Mesenchymal stem cell (in vitro differentiated cells and primary cell): ENCODE data around the gene PTPN1.

Source experiments
- DNase-seq: peaks from one replicate; pipeline ENCODE4 v3.0.0-alpha.2; 2013
- H2AFZ ChIP-seq: one replicate; pipeline ENCODE4 v1.6.1; 2013; ENCODE audit warnings: low read depth, mild to moderate bottlenecking, control low read depth, inconsistent platforms, low read length, moderate library complexity
- H2AK5ac ChIP-seq: 2 replicates; pipeline ENCODE4 v1.6.1; 2013; ENCODE audit warnings: low read length, moderate library complexity, mild to moderate bottlenecking, inconsistent platforms; ENCODE audit not compliant: severe bottlenecking
- H2BK120ac ChIP-seq: one replicate; pipeline ENCODE4 v1.6.1; 2013; ENCODE audit warnings: low read depth, mild to moderate bottlenecking, inconsistent platforms, low read length, moderate library complexity
- H2BK12ac ChIP-seq, 2 experiments: one replicate each; pipeline ENCODE4 v1.6.1; 2013; ENCODE audit warnings: inconsistent platforms in 2 of 2, low read length in 2 of 2, mild to moderate bottlenecking in 2 of 2, moderate library complexity in 2 of 2, control low read depth in 1 of 2
- H2BK15ac ChIP-seq: one replicate; pipeline ENCODE4 v1.6.1; 2013; ENCODE audit warnings: mild to moderate bottlenecking, low read depth, inconsistent platforms; ENCODE audit not compliant: poor library complexity, severe bottlenecking
- H2BK5ac ChIP-seq: 2 replicates; pipeline ENCODE4 v1.6.1; 2013; ENCODE audit warnings: low read depth, mild to moderate bottlenecking, low read length, control low read depth, inconsistent platforms; ENCODE audit not compliant: poor library complexity, severe bottlenecking
- H3K14ac ChIP-seq, 2 experiments: one replicate each; pipeline ENCODE4 v1.6.1; 2013; ENCODE audit warnings: inconsistent platforms in 2 of 2, low read length in 2 of 2, control low read depth in 1 of 2, mild to moderate bottlenecking in 1 of 2, moderate library complexity in 1 of 2
- H3K18ac ChIP-seq, 2 experiments: one replicate each; pipeline ENCODE4 v1.6.1; 2013; ENCODE audit warnings: inconsistent platforms in 2 of 2, low read length in 2 of 2, control low read depth in 1 of 2, low read depth in 1 of 2, mild to moderate bottlenecking in 1 of 2
- H3K23ac ChIP-seq, 2 experiments: one replicate each; pipeline ENCODE4 v1.6.1; 2013; ENCODE audit warnings: inconsistent platforms in 2 of 2, low read length in 2 of 2, mild to moderate bottlenecking in 2 of 2, moderate library complexity in 2 of 2, control low read depth in 1 of 2
- H3K27ac ChIP-seq: 2 replicates; pipeline ENCODE4 v1.5.1; 2013; ENCODE audit warnings: mild to moderate bottlenecking, moderate library complexity, low read length, control low read depth, inconsistent platforms; ENCODE audit not compliant: poor library complexity, severe bottlenecking
- H3K27me3 ChIP-seq, 2 experiments: 2 replicates each; pipeline versions ENCODE4 v1.6.1 to v1.7.0; 2013; ENCODE audit warnings: low read length in 2 of 2, mild to moderate bottlenecking in 2 of 2, moderate library complexity in 2 of 2, control low read depth in 1 of 2, inconsistent platforms in 1 of 2; ENCODE audit not compliant: control insufficient read depth in 1 of 2, insufficient read depth in 1 of 2
- H3K36me3 ChIP-seq, 2 experiments: 2 replicates each; pipeline versions ENCODE4 v1.6.1 to v1.7.0; 2013; ENCODE audit warnings: low read length in 2 of 2, control low read depth in 1 of 2, inconsistent platforms in 1 of 2, low read depth in 1 of 2, mild to moderate bottlenecking in 1 of 2; ENCODE audit not compliant: insufficient read depth in 2 of 2, control insufficient read depth in 1 of 2
- H3K4ac ChIP-seq, 2 experiments: one replicate each; pipeline ENCODE4 v1.6.1; 2013; ENCODE audit warnings: inconsistent platforms in 2 of 2, low read length in 2 of 2, mild to moderate bottlenecking in 2 of 2, moderate library complexity in 2 of 2, control low read depth in 1 of 2, low read depth in 1 of 2
- H3K4me1 ChIP-seq: 2 replicates; pipeline ENCODE4 v1.6.1; 2013; ENCODE audit warnings: low read depth, low read length, control low read depth; ENCODE audit not compliant: control insufficient read depth, insufficient read depth
- H3K4me2 ChIP-seq: 2 replicates; pipeline ENCODE4 v1.6.1; 2013; ENCODE audit warnings: low read length, mild to moderate bottlenecking, inconsistent platforms; ENCODE audit not compliant: poor library complexity, severe bottlenecking
- H3K4me3 ChIP-seq, 2 experiments: 2 replicates each; pipeline versions ENCODE4 v1.5.1 to v1.7.0; 2013; ENCODE audit warnings: low read length in 2 of 2, mild to moderate bottlenecking in 2 of 2, control low read depth in 1 of 2, low read depth in 1 of 2; ENCODE audit not compliant: insufficient read depth in 1 of 2
- H3K79me1 ChIP-seq: replicated peaks from 2 replicates; pipeline ENCODE4 v1.6.1; 2013; ENCODE audit warnings: mild to moderate bottlenecking, control low read depth, low read length, inconsistent platforms; ENCODE audit not compliant: poor library complexity, severe bottlenecking
- H3K9ac ChIP-seq: 2 replicates; pipeline ENCODE4 v1.7.0; 2013; ENCODE audit warnings: mild to moderate bottlenecking, low read length, moderate library complexity
- H3K9me3 ChIP-seq: 2 replicates; pipeline ENCODE4 v1.7.0; 2013; ENCODE audit warnings: mild to moderate bottlenecking, low read length; ENCODE audit not compliant: control insufficient read depth
- H4K8ac ChIP-seq: one replicate; pipeline ENCODE4 v1.6.1; 2013; ENCODE audit warnings: inconsistent platforms, mild to moderate bottlenecking, low read length, moderate library complexity
- H4K91ac ChIP-seq: one replicate; pipeline ENCODE4 v1.6.1; 2013; ENCODE audit warnings: mild to moderate bottlenecking, low read length, inconsistent platforms
- WGBS: methylation state at CpG from one replicate; pipeline ENCODE4 v1.1.7; 2013; ENCODE audit warnings: mixed read lengths; 5-methylcytosine and 5-hydroxymethylcytosine counted together

Gene PTPN1

GRCh38 chr20:50521221-50522052 lies 11.3 kb downstream of the PTPN1 start:
- Histone ChIP-seq H3K27me3 (no peaks in the 10 kb centered on the region), H3K9ac (peak overlapping the region; percentile 4), H2BK120ac (no peak overlapping the region), H3K36me3 (peaks cover 0 to 14% of the 10 kb centered on the region in 2 experiments), H3K27ac (peak overlapping the region; percentile 8), H2BK5ac (no peak overlapping the region), H4K91ac (no peak overlapping the region), H3K4me3 (no peak overlapping the region), H3K23ac (no peak overlapping the region), H2AFZ (no peak overlapping the region), H3K4ac (no peak overlapping the region), H4K8ac (no peak overlapping the region), H3K79me1 (no peaks in the 10 kb centered on the region), H3K18ac (no peak overlapping the region), H3K4me2 (no peak overlapping the region), H3K14ac (peak overlapping the region in 1 of 2 experiments; percentile 76), H3K4me1 (peaks cover 23% of the 10 kb centered on the region), H2BK15ac (no peak overlapping the region), H3K9me3 (no peaks in the 10 kb centered on the region), H2BK12ac (peak overlapping the region in 1 of 2 experiments; percentile 38), H2AK5ac (no peak overlapping the region)
- no peak for DNase-seq
- WGBS: 96% methylated on average over 6 of the region's 7 CpGs

- Histone ChIP-seq H3K18ac (no peak overlapping the region), H3K23ac (no peak overlapping the region), H2BK15ac (no peak overlapping the region), H2BK120ac (no peak overlapping the region), H2BK12ac (no peak overlapping the region), H3K79me1 (no peaks in the 10 kb centered on the region), H3K14ac (no peak overlapping the region), H3K4ac (no peak overlapping the region), H3K9me3 (no peaks in the 10 kb centered on the region), H3K27ac (no peak overlapping the region), H3K4me2 (no peak overlapping the region), H3K4me1 (peaks cover 27% of the 10 kb centered on the region), H3K36me3 (peaks cover 0 to 14% of the 10 kb centered on the region in 2 experiments), H3K9ac (no peak overlapping the region), H2AFZ (no peak overlapping the region), H3K4me3 (no peak overlapping the region), H2AK5ac (no peak overlapping the region), H3K27me3 (no peaks in the 10 kb centered on the region), H4K8ac (no peak overlapping the region), H4K91ac (no peak overlapping the region), H2BK5ac (no peak overlapping the region)
- 100% methylated on average over 3 of the region's 3 CpGs for WGBS
- DNase-seq: no peak
These were observed 12.0 kb downstream of the PTPN1 start for GRCh38 chr20:50522053-50522674.

- no peak overlapping the region for H2BK5ac ChIP-seq
- H2BK15ac ChIP-seq: no peak overlapping the region
- H3K27ac ChIP-seq: no peak overlapping the region
- H3K4me3 ChIP-seq: no peak overlapping the region
- H3K4me1 ChIP-seq: peaks cover 27% of the 10 kb centered on the region
- no peak overlapping the region for H4K91ac ChIP-seq
- H3K9ac ChIP-seq: no peak overlapping the region
- H2BK12ac ChIP-seq: no peak overlapping the region
- no peaks in the 10 kb centered on the region for H3K79me1 ChIP-seq
- H3K9me3 ChIP-seq: no peaks in the 10 kb centered on the region
- H4K8ac ChIP-seq: no peak overlapping the region
- H3K4ac ChIP-seq: no peak overlapping the region
- 85% methylated on average over 3 of the region's 3 CpGs for WGBS
- H2AFZ ChIP-seq: no peak overlapping the region
- no peak overlapping the region for H3K18ac ChIP-seq
- H2AK5ac ChIP-seq: peak overlapping the region; percentile 15
- DNase-seq: no peak
- no peak overlapping the region for H3K4me2 ChIP-seq
- H3K36me3 ChIP-seq: peaks cover 0 to 14% of the 10 kb centered on the region in 2 experiments
- no peak overlapping the region for H3K14ac ChIP-seq
- no peak overlapping the region for H2BK120ac ChIP-seq
- no peaks in the 10 kb centered on the region for H3K27me3 ChIP-seq
- H3K23ac ChIP-seq: no peak overlapping the region
These were observed 13.5 kb downstream of the PTPN1 start for GRCh38 chr20:50523552-50524167.

GRCh38 chr20:50525681-50526080 lies 15.5 kb downstream of the PTPN1 start:
- Histone ChIP-seq H3K4me2 (peak overlapping the region; percentile 6), H3K18ac (no peak overlapping the region), H3K4ac (no peak overlapping the region), H3K27me3 (no peaks in the 10 kb centered on the region), H3K9me3 (no peaks in the 10 kb centered on the region), H2BK5ac (peak overlapping the region; percentile 20), H2AK5ac (no peak overlapping the region), H4K8ac (no peak overlapping the region), H3K4me3 (no peak overlapping the region), H3K36me3 (peaks cover 0 to 7% of the 10 kb centered on the region in 2 experiments), H2BK15ac (no peak overlapping the region), H3K27ac (peak overlapping the region; percentile 36), H3K23ac (no peak overlapping the region), H3K9ac (no peak overlapping the region), H2AFZ (no peak overlapping the region), H2BK12ac (no peak overlapping the region), H3K4me1 (peaks cover 22% of the 10 kb centered on the region), H4K91ac (no peak overlapping the region), H3K79me1 (no peaks in the 10 kb centered on the region), H2BK120ac (no peak overlapping the region), H3K14ac (no peak overlapping the region)
- 77% methylated on average over 4 of the region's 4 CpGs for WGBS
- DNase-seq: no peak
